ENCODE measurements around the gene EIF2AK3. TPM values are rescaled to one million over a fixed set of nuclear protein-coding genes. Genes with fewer than 3 reads are reported as not detected.
A peak's percentile ranks its signal among the peaks of the same experiment; 100 is the strongest.

The EIF2AK3 gene
- total RNA-seq, 4 donors from 2014 or later = 7.9 to 11.9 (median 10.0) TPM

DNA sequence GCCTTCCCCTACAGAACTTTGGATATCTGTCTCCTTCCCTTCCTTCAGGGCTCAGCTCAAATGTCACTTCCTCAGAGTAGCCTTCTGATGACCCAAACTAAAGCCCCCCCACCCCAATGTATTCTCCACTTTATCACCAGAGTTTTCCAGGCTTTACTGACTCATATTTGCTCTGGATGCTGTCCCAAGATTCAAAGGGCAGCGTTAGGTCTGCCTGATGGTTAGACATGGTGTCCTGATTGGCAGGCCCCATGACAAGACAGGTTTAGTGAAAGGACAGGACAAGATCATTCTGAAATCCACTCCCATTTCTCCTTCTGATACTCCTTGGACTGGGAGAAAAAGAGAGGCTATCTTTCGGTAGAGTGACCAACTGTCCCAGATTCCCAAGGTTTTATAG is 41.6 kb upstream of the EIF2AK3 start:
- H3K9me3 ChIP-seq = no peaks in the 10 kb centered on the region
- TF ChIP-seq, protein P1, sequence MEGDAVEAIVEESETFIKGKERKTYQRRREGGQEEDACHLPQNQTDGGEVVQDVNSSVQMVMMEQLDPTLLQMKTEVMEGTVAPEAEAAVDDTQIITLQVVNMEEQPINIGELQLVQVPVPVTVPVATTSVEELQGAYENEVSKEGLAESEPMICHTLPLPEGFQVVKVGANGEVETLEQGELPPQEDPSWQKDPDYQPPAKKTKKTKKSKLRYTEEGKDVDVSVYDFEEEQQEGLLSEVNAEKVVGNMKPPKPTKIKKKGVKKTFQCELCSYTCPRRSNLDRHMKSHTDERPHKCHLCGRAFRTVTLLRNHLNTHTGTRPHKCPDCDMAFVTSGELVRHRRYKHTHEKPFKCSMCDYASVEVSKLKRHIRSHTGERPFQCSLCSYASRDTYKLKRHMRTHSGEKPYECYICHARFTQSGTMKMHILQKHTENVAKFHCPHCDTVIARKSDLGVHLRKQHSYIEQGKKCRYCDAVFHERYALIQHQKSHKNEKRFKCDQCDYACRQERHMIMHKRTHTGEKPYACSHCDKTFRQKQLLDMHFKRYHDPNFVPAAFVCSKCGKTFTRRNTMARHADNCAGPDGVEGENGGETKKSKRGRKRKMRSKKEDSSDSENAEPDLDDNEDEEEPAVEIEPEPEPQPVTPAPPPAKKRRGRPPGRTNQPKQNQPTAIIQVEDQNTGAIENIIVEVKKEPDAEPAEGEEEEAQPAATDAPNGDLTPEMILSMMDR (IDR thresholded peaks at IDR 0.05) = no peak
- TF ChIP-seq EP300 (IDR thresholded peaks at IDR 0.05) = no peak
- TF ChIP-seq POLR2A (IDR thresholded peaks at IDR 0.05; ENCODE audit: low read depth) = no peak
- no peak for TF ChIP-seq POLR2AphosphoS5 (IDR thresholded peaks at IDR 0.05)
- no peak overlapping the region for H3K27ac ChIP-seq (replicated peaks in 1 of 4)
- H3K27me3 ChIP-seq = no peaks in the 10 kb centered on the region
- intact Hi-C loops (cut with DNase I) = no loop called here
- H3K4me1 ChIP-seq = peaks cover 0 to 6% (median 4%) of the 10 kb centered on the region in 4 donors
- H3K4me3 ChIP-seq = no peak overlapping the region
- H3K36me3 ChIP-seq = no peaks in the 10 kb centered on the region
- no peak for DNase-seq (ENCODE audit: extremely low spot score)
- 88% methylated on average over 2 of the region's 2 CpGs for WGBS

DNA sequence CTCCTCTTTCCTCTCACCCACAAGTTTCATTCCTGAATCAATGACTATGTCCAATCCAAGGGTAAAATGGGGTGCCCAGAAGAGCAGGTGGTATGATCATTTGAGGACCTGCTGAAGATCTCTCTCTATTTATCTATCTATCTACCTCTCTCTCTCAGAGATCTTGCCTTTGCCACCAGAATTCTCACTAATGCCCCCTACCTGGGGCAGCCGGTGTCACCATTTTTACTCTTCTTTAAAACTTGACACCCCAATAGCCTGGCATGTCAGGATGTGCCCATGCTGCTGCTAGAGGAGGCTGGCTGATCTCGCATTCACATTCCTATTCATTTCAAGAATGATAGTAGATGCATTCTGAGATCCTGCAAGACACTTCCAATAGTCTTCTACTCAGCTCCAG is 40.0 kb upstream of the EIF2AK3 start:
- TF ChIP-seq, protein P1 (IDR thresholded peaks at IDR 0.05) = no peak
- TF ChIP-seq POLR2AphosphoS5 (IDR thresholded peaks at IDR 0.05) = no peak

DNA sequence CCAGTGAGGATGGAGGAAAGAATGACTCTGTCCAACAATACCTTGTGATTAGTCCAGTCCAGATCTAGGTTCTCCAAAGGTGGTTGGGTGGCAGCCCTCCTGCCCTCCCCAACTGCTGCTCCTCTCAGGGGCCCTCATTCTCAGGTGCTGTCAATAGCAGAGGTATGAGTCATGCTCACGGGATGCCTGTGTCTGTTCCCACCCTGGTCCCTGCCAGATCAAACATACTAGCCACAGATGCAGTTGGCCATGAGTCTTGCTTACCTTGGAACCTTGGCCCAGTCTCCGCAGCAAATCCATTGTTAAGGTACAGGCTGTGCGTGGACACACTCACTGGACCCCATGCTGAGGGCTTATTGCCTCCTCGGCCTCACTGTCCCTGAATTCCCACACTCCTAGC is 39.3 kb upstream of the EIF2AK3 start:
- no peaks in the 10 kb centered on the region for H3K9me3 ChIP-seq
- intact Hi-C loops (cut with DNase I) = no loop called here

More for the DNA sequence above, 40.0 kb upstream of the EIF2AK3 start:
- H3K27ac ChIP-seq (replicated peaks in 1 of 4) = no peak overlapping the region
- H3K4me1 ChIP-seq = peaks cover 0 to 6% (median 4%) of the 10 kb centered on the region in 4 donors
- intact Hi-C loops (cut with DNase I) = no loop called here
- WGBS = 100% methylated on average over 2 of the region's 2 CpGs
- no peaks in the 10 kb centered on the region for H3K27me3 ChIP-seq
- no peaks in the 10 kb centered on the region for H3K9me3 ChIP-seq
- no peak for DNase-seq (ENCODE audit: extremely low spot score)
- H3K36me3 ChIP-seq = no peaks in the 10 kb centered on the region
- no peak overlapping the region for H3K4me3 ChIP-seq

DNA sequence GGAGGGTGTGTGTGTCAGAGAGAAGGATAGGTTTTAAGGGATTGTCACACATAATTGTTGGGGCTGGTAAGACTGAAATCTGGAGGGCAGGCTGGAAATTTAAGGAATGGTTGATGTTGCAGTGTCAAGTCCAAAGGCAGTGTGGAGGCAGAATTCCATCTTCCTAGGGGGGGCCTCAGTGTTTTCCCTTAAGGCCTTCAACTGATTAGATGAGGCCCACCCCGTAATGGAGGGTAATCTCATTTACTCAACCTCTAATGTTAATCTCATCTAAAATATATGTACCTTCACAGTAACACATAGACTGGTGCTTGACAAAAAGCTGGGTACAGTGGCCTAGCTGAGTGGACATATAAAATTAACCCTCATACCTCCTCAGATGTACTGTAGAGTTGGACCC is 33.4 kb upstream of the EIF2AK3 start:
- TF ChIP-seq, protein P1 (IDR thresholded peaks at IDR 0.05) = no peak
- no peak for TF ChIP-seq POLR2A (IDR thresholded peaks at IDR 0.05; ENCODE audit: low read depth)
- TF ChIP-seq EP300 (IDR thresholded peaks at IDR 0.05) = no peak
- TF ChIP-seq POLR2AphosphoS5 (IDR thresholded peaks at IDR 0.05) = no peak
- H3K27me3 ChIP-seq = no peaks in the 10 kb centered on the region
- no peak for DNase-seq (ENCODE audit: extremely low spot score)
- intact Hi-C loops (cut with DNase I) = no loop called here
- no peaks in the 10 kb centered on the region for H3K9me3 ChIP-seq
- peaks cover 0 to 19% (median 12%) of the 10 kb centered on the region in 4 donors for H3K4me1 ChIP-seq
- WGBS = 83% methylated on average over 1 of the region's 1 CpG
- no peak overlapping the region for H3K4me3 ChIP-seq
- no peaks in the 10 kb centered on the region for H3K36me3 ChIP-seq
- no peak overlapping the region for H3K27ac ChIP-seq (replicated peaks in 1 of 4)

More for the DNA sequence above, 39.3 kb upstream of the EIF2AK3 start:
- no peak overlapping the region for H3K27ac ChIP-seq (replicated peaks in 1 of 4)
- 100% methylated on average over 2 of the region's 4 CpGs for WGBS
- H3K4me1 ChIP-seq = peaks cover 0 to 1% (median under 1%) of the 10 kb centered on the region in 4 donors
- TF ChIP-seq EP300 (IDR thresholded peaks at IDR 0.05) = no peak
- TF ChIP-seq POLR2AphosphoS5 (IDR thresholded peaks at IDR 0.05) = no peak
- TF ChIP-seq, protein P1 (IDR thresholded peaks at IDR 0.05) = no peak
- TF ChIP-seq POLR2A (IDR thresholded peaks at IDR 0.05; ENCODE audit: low read depth) = no peak
- H3K27me3 ChIP-seq = no peaks in the 10 kb centered on the region
- no peaks in the 10 kb centered on the region for H3K36me3 ChIP-seq
- no peak for DNase-seq (ENCODE audit: extremely low spot score)
- H3K4me3 ChIP-seq = no peak overlapping the region

DNA sequence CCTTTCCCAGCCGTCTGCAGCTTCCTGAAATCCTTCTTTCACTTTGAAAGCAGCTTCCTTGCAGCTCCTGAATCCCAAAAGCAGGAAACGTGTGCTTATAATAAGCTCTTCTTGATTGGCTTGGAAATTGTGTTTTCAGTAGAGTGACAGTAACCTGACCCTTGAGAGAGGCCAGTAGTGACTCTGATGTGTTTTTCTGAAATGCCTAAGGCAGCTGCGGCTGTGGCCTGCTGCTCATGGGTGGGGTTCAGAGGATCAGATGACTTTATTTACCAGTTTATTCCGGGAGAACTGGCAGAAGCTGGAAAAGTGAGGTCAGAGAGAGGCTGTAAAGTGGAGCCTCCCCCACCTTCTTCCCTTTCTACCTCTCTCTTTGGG is 32.3 kb upstream of the EIF2AK3 start:
- no peaks in the 10 kb centered on the region for H3K36me3 ChIP-seq
- H3K4me1 ChIP-seq = peaks cover 0 to 19% (median 12%) of the 10 kb centered on the region in 4 donors
- H3K9me3 ChIP-seq = no peaks in the 10 kb centered on the region
- peak overlapping the region; percentile 51 to 71 (median 60) for H3K27ac ChIP-seq (replicated peaks in 1 of 4)
- intact Hi-C loops (cut with DNase I) = no loop called here
- peak overlapping the region in 2 of 4 donors; percentile 15 to 21 for H3K4me3 ChIP-seq
- no peak for DNase-seq (ENCODE audit: extremely low spot score)
- no peaks in the 10 kb centered on the region for H3K27me3 ChIP-seq
- 50% methylated on average over 4 of the region's 4 CpGs for WGBS
- TF ChIP-seq POLR2AphosphoS5 (IDR thresholded peaks at IDR 0.05) (peak; percentile 30 to 38), POLR2A (IDR thresholded peaks at IDR 0.05; ENCODE audit: low read depth) (no peak)
